ENCODE data around the gene DGKZ.

GRCh38 chr11:46346886-46347636 is at the start of gene DGKZ:
- TF ChIP-seq, protein P1, sequence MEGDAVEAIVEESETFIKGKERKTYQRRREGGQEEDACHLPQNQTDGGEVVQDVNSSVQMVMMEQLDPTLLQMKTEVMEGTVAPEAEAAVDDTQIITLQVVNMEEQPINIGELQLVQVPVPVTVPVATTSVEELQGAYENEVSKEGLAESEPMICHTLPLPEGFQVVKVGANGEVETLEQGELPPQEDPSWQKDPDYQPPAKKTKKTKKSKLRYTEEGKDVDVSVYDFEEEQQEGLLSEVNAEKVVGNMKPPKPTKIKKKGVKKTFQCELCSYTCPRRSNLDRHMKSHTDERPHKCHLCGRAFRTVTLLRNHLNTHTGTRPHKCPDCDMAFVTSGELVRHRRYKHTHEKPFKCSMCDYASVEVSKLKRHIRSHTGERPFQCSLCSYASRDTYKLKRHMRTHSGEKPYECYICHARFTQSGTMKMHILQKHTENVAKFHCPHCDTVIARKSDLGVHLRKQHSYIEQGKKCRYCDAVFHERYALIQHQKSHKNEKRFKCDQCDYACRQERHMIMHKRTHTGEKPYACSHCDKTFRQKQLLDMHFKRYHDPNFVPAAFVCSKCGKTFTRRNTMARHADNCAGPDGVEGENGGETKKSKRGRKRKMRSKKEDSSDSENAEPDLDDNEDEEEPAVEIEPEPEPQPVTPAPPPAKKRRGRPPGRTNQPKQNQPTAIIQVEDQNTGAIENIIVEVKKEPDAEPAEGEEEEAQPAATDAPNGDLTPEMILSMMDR (IDR thresholded peaks at IDR 0.05) = peak; percentile 84 to 100 (median 99)
- peak in 1 of 2 donors; percentile 36 for TF ChIP-seq POLR2A (IDR thresholded peaks at IDR 0.05)
